Pulmonary artery endothelial cell (primary cell): ENCODE data around the gene SPRED1. TPM values are rescaled to one million over a fixed set of nuclear protein-coding genes. Genes with fewer than 3 reads are reported as not detected.

Experiments used
- DNase-seq: peaks from one replicate; pipeline ENCODE4 v3.0.0-alpha.2; 2011; ENCODE audit warnings: low read depth, low spot score
- total RNA-seq: library from RNA; depleted of rRNA; stranded (reverse); fragments of >200 nt; gene quantifications from 2 replicates; pipeline ENCODE4 v1.2.3, GENCODE V29; 2014

The SPRED1 gene
- total RNA-seq, result 21.4 and 27.8 TPM in 2 replicates

DNA sequence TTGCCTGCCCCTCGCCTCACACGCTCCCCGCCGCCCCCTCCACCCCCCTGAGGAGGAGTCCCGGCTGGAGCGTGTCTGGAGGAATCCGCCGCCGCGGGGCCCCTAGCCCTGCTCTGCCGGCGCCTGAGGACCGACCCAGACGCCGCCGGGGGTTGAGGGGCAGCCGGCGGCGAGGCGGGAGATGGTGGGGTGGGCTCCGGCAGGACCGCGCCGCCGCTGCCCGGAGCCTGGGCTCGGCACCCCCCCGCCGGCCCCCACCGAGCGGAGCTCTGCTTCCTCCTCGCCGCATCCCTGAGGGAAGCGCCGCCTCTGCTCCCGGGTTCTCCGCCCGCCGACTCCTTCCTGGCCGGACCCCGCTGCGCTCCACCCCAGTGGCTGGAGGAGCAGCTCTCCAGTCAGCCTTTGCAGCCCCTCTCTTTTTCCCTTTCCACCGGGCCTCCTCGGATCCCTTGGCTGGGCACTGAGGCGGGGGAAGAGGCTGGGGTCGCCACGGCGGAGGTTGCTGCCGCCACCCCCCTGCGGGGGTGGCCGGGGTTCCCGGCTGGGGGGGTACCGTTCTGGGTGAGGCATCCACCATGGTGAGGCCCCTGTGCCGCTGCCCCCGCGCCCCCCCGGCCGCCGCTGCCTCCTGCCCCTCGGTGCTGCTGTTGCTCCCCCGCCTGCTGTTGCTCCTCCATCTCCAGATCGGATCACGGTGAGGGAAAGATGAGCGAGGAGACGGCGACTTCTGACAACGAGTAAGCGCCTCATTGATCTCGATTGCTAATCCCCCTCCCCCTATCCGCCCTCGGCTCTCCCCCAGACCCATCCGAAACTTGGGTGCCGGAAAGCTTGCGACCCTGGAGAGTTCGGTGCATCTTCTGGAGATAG lies at the start of gene SPRED1:
TSS of gene SPRED1 (plus strand) at position 356 of the 870 bp plus-strand sequence. CDS start at position 706, 350 bp downstream.
- no peak for DNase-seq

DNA sequence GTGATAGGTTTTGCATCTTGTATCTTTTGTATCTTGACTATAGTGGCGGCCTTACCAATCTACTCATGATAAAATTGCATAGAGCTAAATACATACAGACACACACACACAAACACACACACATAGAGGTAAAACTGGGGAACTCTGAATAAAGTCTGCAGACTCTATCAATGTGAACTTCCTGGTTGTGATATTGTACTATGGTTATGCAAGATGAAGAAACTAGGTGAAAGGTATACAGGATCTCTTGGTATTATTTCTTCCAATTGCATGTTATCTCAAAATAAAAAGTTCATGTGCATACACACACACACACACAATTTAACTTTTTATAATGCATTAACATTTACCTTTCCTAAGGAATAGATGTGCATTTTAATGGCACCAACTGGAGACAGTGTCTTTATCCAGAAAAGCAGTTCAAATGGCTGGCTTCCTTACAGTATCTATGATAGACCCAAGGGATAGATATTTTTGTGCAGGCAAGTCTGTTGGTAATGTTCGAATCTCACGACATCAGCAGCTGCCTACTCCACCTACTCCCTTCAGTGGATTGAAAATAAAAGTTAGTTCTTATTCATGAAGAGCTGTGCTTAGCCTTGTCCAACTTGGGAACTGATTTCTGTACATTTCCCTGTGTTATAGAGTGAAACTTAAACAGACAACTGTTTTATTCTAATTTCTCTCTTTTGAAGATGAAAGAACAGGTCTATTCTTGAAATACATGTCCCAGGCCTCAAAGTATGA lies 46.9 kb upstream of the SPRED1 start:
- no peak for DNase-seq

DNA sequence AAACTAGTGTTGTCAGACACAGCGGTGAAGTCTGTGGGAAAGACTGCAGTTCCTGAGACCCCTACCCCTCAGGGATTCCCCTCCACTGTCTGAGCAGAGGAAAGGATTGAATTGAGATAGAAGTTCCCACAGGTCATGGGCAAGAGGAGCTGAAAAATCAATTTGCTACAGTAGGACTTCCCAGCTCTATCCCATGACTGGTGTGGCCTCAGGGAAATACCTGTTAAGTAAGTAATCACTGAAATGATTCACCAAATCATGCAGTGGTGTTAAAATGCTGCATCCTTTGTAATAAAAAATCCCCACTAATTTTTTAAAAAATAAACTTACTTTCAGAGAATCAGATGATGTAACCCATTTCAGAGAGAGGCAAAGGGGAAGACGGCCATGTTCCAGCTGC lies 45.0 kb upstream of the SPRED1 start:
- no peak for DNase-seq

DNA sequence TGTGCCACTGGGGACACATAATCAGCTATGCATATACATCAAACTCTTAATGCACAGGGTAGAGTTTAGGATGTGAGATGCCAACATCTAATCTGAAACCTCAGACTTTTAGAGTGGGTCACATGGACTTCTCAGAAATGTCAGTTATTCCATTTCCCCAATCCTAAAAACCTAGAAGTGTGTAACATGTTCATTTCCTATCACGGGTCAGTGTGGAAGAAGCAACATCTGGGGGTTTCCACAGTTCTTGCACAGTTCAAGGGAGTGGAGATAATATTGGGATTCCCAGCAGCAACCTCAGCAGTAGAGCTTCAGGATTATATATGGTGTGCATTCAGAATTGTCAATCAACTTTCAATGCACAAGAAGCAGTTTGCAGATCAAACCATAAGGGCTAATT lies 44.4 kb upstream of the SPRED1 start:
- DNase-seq, result no peak

DNA sequence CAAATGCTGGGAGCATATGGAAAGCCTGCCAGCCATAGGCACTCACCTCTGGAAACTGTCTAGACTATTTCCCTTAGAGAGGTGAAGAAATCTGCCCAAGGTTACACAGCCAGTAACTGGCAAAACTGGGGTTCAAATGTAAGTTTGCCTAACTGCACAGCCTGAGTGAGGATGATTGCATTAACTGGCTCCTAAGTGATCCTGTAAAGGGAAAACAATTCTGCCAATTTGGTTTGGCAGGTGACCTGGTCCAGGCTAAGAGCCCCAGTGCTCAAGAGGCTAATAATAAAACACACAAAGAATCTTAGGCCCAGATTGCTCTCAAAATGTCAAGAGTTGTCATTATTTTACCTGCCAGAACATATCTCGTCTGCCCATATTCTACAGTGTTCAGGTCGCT lies 43.9 kb upstream of the SPRED1 start:
- no peak for DNase-seq

DNA sequence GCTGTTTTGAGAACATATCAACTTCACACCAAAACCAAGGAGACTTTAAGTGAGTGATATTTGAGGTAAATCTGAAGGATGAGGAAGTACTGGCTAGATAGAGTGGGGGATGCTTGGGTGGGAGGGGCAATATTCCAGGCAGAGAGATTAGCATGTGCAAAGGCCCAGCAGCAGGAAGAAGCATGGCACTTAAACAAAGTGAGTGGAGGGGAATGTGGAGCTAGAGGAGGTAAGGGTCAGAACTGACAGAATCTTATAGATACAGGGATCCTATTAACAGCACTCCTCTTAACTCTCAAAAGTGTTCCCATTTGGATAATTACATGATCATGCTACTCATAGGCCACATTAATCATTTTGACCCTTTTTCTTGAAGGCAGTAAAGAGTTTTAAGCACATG lies 41.4 kb upstream of the SPRED1 start:
- no peak for DNase-seq

DNA sequence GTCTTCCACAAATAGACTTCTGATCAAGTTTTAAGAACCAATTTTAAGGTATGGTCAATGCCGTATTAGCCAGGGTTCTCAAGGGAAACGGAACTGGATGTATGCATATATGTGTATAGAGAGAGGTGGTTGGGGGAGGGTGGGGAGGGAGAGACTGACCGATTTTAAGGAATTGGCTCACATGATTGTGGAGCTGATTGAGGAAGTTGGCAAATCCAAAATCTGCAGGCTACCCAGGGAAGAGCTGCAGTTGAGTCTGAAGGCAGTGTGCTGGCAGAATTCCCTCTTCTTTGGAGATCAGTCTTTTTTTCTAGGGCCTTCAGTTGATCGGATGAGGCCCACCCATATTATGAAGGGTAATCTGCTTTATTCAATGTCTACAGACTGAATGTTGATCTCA lies 40.8 kb upstream of the SPRED1 start:
- no peak for DNase-seq

DNA sequence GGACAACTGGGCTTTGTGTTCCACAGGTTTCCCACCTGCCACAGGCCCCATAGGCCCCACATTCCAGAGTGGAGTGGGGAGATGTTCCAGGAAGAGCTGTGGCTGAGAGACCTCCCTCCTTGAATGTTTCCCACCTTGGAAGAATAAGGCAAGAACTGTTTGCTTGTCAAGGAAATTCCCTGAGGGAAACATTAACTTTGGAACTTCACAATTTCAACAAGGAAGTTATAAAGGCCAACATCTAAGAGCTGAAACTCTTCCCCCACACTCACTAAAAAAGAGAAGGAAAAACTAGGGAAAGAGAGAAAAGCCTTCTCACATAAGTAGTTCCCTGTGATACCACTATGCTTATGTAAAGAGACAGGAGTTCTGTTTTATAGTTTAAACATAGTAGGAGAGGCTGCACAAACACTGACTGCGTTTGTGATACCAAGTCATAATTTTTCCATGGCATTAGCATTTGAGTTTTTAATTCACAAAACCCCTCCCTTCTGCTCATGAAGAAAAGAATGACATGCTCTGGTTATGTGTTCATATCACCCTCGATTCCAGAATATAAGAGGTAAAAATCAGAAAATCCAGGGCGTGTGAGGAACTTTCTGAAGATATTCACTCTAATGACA lies 39.8 kb upstream of the SPRED1 start:
- DNase-seq, result no peak

DNA sequence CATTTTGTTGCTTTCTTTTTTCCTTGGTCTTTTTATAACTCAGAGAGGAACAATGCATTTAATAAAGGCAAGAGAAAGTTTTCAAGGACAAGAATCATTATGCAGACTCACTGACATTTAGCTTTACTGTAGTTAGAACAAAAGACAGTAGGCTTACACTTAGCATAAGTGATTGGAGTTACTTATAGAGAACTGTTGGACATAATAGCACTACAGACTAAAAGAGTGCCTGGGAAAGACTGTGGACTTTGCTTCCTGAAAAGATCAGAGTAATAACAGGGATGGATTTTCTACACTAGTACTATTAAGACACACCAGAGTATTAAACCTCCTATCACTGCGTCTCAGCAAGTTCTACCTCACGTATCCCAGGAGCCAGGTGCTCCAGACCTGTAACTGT lies 39.3 kb upstream of the SPRED1 start:
- DNase-seq, result no peak

DNA sequence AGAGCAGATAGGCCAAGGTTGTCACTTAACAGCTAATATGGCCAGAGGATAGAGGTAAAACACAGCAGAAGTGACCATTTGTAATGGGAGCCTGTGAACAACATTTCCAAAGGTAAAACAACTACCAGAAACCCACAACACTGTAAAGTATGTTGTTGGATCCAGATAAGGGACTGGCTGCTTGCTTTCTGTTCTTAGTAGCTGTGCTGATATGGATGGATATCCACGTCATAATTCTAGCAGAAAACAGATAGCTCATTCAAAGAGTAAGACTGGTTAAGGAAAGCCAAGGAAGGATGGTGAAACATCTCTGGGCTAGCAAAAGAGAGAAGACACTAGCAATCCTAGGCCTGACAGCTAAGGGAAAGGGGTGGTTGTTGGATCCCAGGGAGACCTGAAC lies 36.9 kb upstream of the SPRED1 start:
- DNase-seq, result no peak

DNA sequence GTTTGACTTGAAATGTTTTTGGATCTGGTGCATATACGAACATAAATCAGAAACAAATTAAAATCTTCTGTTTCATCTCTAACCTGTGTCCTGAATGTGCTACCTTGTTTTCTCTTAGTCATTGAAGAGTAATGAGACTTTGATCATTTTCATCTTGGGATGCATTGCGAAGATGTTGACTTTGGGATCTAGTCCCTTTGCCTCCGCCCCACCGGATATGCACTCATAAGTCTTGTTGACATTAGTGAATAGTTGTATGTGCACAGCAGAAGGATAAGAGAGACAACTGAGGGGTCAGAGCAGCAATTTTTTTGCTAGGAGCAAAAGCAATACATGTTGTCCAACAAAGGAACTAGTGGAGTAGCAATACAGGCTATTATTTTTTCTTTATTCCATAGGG lies 35.9 kb upstream of the SPRED1 start:
- no peak for DNase-seq

DNA sequence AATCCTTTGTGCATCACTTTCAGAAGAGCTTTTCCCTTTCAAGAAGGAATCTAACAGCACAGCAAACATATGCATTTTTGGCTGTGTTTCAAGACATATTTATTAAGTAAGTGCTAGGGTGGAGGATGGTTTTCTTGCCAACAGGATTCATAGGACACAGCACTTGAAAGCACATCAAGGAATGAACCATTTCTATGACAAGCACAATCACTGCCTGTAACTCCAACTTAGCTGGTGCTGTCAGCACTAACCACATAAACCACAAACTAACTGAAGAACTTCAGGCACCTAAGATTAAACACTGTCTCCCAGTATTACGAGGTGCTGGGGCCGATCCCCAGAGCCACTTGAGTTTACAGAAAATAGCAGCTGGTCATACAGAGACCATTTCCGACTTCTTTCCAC lies 35.4 kb upstream of the SPRED1 start:
- no peak for DNase-seq

DNA sequence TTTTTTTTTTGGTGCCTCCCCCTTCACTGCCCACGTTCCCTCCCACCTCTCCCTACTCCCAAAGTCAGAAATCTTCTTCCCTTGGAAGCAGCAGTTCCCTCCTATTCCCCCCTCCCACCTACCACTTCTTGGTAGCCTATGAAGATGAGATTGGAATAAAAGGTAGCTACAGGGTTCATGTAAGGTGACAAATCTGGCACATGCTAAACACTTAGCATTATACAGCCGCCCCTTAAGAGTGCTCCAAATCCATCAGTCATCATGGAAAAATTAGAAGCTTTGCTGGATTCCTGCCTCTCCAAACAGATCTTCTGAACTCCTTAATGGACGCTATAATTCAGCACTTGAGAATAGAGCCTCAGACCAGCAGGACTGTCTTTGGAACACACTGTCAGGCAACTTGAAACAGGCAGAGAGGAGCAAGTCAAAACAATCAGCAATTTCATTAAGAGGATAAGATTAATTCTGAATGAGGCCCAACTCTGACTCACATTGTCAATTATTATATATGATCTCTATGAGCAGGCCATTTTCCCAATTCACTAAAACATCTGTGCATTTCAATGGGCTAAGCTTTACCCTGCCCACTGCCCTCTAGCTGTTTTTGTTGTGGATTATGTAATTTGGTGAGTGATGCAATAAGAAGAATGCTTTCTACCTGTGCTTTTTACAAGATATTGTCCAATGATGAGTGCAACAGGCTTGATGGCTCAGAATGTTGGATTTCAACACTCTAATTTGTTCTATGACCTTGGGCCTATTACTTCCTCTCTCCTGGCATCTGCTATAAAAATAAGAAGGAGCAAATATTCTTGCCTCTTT lies 34.6 kb upstream of the SPRED1 start:
- DNase-seq, result no peak

DNA sequence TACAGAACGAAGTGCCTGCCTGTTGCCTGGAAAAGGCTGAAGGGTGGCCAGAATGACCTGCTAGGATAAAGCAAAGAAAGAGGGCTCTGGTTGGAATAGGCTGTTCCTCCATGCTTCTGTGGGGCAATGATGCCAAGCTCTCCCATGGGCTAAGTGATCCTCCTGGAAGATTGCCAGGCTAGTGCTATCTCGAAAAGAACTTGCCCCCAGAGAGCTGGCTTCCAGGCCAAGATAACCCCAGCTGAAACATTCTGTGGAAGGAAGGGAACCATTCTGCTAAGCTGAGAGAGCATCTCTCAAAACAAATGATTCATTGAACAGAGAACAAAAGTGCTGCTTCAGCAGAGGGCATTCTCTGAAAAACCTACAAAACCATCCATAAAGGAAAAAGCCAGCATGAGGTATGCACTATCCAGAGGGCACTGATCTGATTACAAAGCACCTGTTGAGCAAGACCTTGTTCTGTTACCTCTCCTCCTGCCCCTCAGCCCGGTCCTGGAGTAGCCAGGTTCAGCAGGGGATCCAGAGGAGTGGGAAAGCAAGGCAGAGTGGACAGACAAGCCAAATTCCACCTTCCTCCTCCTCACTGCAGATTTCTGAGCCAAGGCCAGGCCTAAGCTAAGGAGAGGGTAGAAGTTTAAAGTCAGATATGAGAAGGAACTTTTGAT lies 31.9 kb upstream of the SPRED1 start:
- no peak for DNase-seq

DNA sequence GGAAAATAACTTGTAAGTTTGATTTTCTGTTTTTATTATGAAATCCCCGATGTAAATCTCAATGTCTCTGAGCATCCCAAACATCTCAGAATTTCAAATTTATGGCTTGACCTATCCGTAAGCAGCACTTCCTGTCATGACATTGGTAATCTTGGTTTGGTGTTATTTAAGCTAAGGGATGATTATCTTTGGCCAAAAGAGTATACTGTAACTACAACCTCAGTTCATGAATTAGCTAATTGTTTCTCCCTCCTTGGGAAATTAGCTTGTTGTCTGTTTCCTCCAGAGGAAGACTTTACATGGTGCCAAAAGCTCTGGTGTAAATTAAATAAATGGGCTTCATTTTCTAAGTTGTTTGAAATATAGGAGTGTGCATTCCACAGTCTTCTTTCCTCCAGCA lies 28.1 kb upstream of the SPRED1 start:
- DNase-seq, result no peak

DNA sequence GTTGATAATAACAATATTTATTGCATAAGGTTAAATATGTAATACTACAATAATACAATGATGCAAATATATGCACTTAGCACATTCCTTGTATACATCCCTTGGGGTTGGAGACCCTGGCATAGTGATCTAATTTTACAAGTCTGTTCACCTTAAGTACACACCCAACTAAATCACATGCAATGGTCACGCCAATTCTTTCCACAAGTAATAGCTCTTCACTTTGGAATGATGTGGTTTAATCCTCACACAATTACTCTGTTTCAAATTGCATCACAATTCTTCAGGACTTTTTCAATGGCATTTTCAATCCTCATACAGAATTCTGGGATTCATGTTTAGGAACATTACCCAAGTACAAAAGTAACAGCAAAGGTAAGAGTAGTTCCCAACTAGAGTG lies 27.3 kb upstream of the SPRED1 start:
- DNase-seq, result no peak

DNA sequence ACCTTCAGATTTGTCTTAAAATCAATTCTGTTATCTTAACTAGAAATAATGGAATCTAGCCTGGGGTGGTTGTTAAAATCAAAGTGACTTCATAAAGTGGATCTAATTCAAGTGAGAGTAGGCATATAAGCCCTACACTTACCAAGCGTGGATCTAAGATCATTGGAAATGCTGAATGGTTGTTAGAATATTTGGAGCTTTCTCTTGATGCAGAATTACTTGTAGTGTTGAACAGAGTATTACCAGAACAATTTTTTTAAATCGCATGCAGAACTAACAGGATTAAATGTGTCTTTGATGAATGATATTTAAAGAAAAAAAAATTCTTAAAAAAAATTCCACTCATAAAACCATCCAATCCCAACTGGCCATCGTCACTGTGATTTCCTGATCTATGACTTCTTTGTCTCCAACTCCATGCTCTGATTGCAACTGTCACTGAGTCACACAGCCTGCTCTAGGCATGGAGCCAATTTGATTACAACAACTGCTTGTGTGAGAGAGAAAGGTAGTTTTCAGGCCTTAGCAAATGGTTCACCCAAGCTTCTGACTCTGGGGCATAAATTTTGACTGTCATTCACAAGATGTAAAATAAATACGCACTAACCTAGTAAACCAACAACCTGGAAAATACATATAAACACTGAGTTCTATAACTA lies 25.9 kb upstream of the SPRED1 start:
- DNase-seq, result peak; percentile 58

DNA sequence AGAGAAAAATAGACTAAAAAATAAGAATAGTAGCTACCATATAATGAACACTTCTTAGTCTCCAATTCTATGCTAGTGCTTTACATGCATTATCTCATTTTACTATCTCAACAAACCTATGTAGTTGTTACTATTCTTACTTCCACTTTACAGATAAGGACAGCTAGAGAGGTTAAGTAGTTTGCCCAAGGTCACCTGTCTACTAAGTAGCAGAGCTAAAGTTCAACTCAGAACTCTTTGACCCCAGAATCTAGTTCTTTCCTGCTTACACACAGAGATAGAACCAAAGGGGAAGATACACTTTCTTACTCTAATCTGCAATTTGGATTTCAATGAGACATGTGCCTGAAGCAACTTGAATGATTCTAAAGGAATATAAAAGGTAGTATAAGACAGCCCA lies 24.7 kb upstream of the SPRED1 start:
- DNase-seq, result no peak

DNA sequence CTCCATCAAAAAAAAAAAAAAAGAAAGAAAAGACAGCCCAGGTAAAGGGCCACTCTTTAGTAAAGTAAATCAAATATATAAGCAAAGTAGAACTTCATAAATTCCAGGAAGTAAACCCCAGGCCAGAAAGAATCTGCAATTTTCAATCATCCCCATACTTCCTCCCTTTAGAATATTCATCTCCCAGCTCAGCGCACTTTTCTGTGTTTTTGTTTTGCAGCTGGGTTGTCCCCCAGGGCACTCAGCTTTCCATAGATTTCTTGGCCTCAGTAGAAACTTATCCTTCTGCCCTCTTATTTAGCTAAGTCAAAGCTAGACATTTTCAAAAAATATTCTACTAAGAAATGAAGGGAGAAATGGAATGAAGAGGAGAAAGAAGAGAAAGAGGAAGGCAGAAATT lies 24.0 kb upstream of the SPRED1 start:
- DNase-seq, result no peak

DNA sequence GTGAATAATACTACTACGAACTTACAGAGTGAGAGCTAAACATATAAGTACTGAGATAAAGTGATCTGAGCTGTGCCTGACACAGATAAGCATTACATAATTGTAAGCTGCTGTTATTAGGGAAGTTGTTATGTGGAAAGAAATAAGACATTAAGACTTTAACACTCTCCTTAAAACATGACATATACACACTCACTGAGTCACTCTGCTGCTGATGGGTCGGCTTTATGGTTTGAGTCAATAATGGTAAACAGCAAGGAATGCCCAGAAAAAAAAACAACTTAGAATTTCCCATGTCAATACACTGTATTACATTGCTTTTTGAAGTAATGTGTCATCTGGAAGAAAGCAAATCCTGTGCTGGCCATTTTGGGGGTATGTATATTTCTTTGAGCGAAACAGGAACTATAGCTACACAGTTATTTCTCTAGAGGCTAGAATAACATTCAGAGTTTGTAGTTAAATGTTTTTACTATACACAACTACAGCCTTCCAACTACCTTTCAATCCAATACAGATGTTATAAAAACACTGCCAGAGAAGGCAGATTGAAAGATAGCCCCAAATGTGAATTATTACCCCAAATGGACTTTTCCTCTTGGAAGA lies 22.8 kb upstream of the SPRED1 start:
- no peak for DNase-seq
